ENCODE data around the gene ANXA6. TPM values are rescaled to one million over a fixed set of nuclear protein-coding genes. Genes with fewer than 3 reads are reported as not detected.
"Not testable (repeated sequence)": the region's sequence is repeated elsewhere in the genome, so short reads cannot be mapped to it uniquely, and the experiment has no call there.

The ANXA6 gene
- polyA plus RNA-seq (ENCODE audit: insufficient read length in 3 of 3): 100 to 1,000 TPM; 140 to 155 (median 143) TPM

GRCh38 chr5:151157426-151158286, at the start of gene ANXA6:
TSS of gene ANXA6 (minus strand) at chr5:151157779. CDS start at chr5:151147901, 9,878 bp downstream.
- peak; percentile 48 to 71 (median 60) for DNase-seq (ENCODE audit: low read depth in 3 of 3, low spot score in 2 of 3)

- DNase-seq (ENCODE audit: low read depth in 3 of 3, low spot score in 2 of 3): no peak
Observed at GRCh38 chr5:151205411-151205810, 47.8 kb upstream of the ANXA6 start.

GRCh38 chr5:151204051-151204450, 46.5 kb upstream of the ANXA6 start:
- DNase-seq (ENCODE audit: low read depth in 3 of 3, low spot score in 2 of 3): no peak

GRCh38 chr5:151202381-151203139, 45.0 kb upstream of the ANXA6 start:
- DNase-seq (ENCODE audit: low read depth in 3 of 3, low spot score in 2 of 3): no peak

- DNase-seq (ENCODE audit: low read depth in 3 of 3, low spot score in 2 of 3): no peak
Observed at GRCh38 chr5:151200913-151201595, 43.5 kb upstream of the ANXA6 start.

GRCh38 chr5:151199581-151200185, 42.1 kb upstream of the ANXA6 start:
- no peak for DNase-seq (ENCODE audit: low read depth in 3 of 3, low spot score in 2 of 3)

- no peak for DNase-seq (ENCODE audit: low read depth in 3 of 3, low spot score in 2 of 3)
Observed at GRCh38 chr5:151198861-151199260, 41.3 kb upstream of the ANXA6 start.

- DNase-seq (ENCODE audit: low read depth in 3 of 3, low spot score in 2 of 3): not testable (repeated sequence)
Observed at GRCh38 chr5:151197291-151197600, 39.7 kb upstream of the ANXA6 start.

- DNase-seq (ENCODE audit: low read depth in 3 of 3, low spot score in 2 of 3): no peak
Observed at GRCh38 chr5:151196556-151197290, 39.1 kb upstream of the ANXA6 start.

GRCh38 chr5:151195622-151196021, 38.0 kb upstream of the ANXA6 start:
- DNase-seq (ENCODE audit: low read depth in 3 of 3, low spot score in 2 of 3): no peak

- DNase-seq (ENCODE audit: low read depth in 3 of 3, low spot score in 2 of 3): no peak
Observed at GRCh38 chr5:151192626-151193025, 35.0 kb upstream of the ANXA6 start.

GRCh38 chr5:151191661-151192060, 34.1 kb upstream of the ANXA6 start:
- no peak for DNase-seq (ENCODE audit: low read depth in 3 of 3, low spot score in 2 of 3)

GRCh38 chr5:151189151-151189550, 31.6 kb upstream of the ANXA6 start:
- DNase-seq (ENCODE audit: low read depth in 3 of 3, low spot score in 2 of 3): no peak

- DNase-seq (ENCODE audit: low read depth in 3 of 3, low spot score in 2 of 3): no peak
Observed at GRCh38 chr5:151186538-151186937, 29.0 kb upstream of the ANXA6 start.

GRCh38 chr5:151186052-151186451, 28.5 kb upstream of the ANXA6 start:
- DNase-seq (ENCODE audit: low read depth in 3 of 3, low spot score in 2 of 3): no peak

GRCh38 chr5:151184316-151185042, 26.9 kb upstream of the ANXA6 start:
- no peak for DNase-seq (ENCODE audit: low read depth in 3 of 3, low spot score in 2 of 3)

GRCh38 chr5:151183456-151184245, 26.1 kb upstream of the ANXA6 start:
- no peak for DNase-seq (ENCODE audit: low read depth in 3 of 3, low spot score in 2 of 3)

GRCh38 chr5:151182976-151183375, 25.4 kb upstream of the ANXA6 start:
- no peak for DNase-seq (ENCODE audit: low read depth in 3 of 3, low spot score in 2 of 3)

GRCh38 chr5:151182524-151182900, 24.9 kb upstream of the ANXA6 start:
- no peak for DNase-seq (ENCODE audit: low read depth in 3 of 3, low spot score in 2 of 3)

Measured in right renal cortex interstitium (tissue), 3 donors.